ENCODE data around the gene AUTS2.

The AUTS2 gene

GRCh38 chr7:70313271-70313670 is 715.0 kb downstream of the AUTS2 start:
- DNase-seq (ENCODE audit: low read depth): no peak

- no peak for DNase-seq (ENCODE audit: low read depth)
These were observed 715.4 kb downstream of the AUTS2 start for GRCh38 chr7:70313687-70314086.

DNA sequence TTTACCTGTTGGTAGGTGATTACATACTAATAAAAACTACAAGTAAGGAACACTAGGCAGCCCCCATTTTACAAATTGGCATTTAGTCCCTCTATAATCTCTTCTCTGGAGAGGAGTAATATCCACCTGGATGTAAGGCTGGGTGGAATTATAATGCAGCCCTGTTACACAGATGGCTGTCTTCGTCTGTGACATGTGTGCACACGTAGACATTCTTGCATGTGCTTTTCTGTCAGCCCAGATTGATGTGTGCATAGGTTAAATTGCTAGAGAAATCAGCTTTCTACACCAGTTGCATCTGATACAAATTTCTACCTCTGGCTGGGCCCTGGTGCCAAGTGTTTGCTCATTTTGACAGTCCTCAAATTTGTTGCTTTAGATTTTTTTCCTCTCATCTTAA is 715.9 kb downstream of the AUTS2 start:
- no peak for DNase-seq (ENCODE audit: low read depth)

GRCh38 chr7:70316745-70317144 is 718.5 kb downstream of the AUTS2 start:
- DNase-seq (ENCODE audit: low read depth): no peak

DNA sequence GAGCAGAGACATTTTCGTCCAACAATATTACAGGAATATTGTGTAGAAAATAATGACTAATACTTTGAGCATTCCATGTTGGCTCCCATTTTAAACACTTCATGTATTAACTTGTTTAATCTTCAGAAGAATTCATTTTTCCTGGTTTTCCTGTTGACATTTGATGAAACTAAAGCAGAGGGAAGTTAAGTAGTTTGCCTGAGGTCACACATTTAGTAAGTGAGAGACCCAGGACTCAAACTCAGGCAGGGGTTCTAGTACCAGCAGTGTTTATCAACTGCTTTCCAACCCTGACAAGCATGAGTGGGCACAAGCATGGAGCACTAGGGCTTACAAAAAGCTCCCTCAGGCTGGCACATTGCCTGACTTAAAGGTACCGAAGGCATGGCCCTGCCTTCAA is 719.1 kb downstream of the AUTS2 start:
- no peak for DNase-seq (ENCODE audit: low read depth)

DNA sequence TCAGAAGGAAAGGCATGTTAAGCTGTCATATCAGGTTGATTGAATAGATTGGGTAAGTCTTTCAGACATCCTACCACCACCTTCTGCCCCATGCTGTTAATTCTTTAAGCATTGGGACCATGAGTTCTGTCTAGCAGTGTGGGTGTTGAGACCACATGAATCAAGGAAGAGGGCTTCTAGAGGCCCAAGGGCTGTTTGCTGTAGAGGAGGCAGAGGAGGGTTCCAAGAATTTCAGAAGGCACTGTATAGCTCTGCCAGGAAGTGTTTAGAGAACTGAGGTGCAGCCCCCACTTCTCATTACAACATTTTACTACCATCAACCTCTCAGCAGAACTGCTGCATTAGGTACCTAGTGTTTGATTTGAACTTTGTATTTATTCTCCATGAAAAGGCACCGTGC is 720.2 kb downstream of the AUTS2 start:
- DNase-seq (ENCODE audit: low read depth): no peak

GRCh38 chr7:70319057-70319456 is 720.8 kb downstream of the AUTS2 start:
- no peak for DNase-seq (ENCODE audit: low read depth)

GRCh38 chr7:70321016-70321590 is 722.8 kb downstream of the AUTS2 start:
- DNase-seq (ENCODE audit: low read depth): no peak

GRCh38 chr7:70322856-70323255 is 724.6 kb downstream of the AUTS2 start:
- DNase-seq (ENCODE audit: low read depth): no peak

GRCh38 chr7:70325509-70326101 is 727.3 kb downstream of the AUTS2 start:
- no peak for DNase-seq (ENCODE audit: low read depth)

DNA sequence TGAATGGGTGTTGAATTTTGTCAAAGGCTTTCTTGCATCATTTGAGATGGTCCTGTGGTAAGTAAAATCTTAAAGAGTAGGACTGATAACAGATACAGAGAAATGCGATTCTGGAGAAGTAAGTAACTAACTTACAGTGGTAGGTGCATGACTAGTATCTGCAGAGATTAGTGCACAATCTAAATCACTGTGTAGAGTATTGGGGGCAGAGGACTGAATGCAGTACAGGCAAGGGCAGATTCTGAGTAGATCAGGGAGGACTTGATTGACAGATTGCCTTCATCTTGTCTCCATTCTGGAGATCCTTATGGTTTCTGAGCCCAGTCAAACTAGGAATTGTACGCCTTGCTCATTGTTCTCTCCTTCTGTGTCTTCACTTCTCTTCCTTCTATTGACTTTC is 736.0 kb downstream of the AUTS2 start:
- DNase-seq (ENCODE audit: low read depth): no peak

DNA sequence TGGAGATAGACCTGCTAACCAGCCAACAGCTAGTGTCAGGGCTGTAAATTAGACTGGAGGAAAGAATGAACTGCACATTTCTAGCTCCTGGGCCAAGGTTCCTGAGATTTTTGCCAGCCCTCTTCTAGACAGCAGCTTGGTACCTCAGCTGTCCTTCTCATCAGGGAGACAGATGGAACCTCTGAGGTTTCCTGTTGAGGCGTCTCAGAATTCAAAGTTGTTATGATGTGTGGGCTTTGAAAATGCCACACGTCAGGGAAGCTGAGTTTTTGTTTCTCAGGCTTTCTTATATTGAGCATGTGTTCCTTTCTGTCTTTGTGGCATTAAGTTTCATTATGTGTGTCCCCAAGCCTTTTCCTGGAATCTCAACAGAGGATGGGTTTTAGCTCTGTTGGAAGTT is 736.6 kb downstream of the AUTS2 start:
- DNase-seq (ENCODE audit: low read depth): no peak

- no peak for DNase-seq (ENCODE audit: low read depth)
These were observed 738.3 kb downstream of the AUTS2 start for GRCh38 chr7:70336536-70336935.

GRCh38 chr7:70338015-70338414 is 739.7 kb downstream of the AUTS2 start:
- no peak for DNase-seq (ENCODE audit: low read depth)

DNA sequence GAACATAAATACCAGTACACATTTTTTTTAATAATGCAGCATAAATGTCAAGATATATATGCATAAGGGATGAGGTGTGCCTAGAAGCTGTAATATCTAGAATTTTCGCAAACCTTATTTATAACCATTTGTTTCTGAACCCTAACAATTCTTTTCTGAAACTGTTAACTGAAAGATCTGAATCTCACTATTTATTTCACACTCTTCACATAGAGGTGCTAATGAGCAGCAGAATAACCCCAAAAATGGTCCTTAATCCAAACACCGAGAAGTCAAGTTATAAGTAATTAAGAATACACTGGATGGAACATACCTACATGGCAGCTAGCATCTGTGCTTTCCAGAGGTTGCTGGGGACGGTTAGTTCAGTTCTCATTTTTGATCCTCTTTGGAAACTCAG is 742.0 kb downstream of the AUTS2 start:
- DNase-seq (ENCODE audit: low read depth): no peak

DNA sequence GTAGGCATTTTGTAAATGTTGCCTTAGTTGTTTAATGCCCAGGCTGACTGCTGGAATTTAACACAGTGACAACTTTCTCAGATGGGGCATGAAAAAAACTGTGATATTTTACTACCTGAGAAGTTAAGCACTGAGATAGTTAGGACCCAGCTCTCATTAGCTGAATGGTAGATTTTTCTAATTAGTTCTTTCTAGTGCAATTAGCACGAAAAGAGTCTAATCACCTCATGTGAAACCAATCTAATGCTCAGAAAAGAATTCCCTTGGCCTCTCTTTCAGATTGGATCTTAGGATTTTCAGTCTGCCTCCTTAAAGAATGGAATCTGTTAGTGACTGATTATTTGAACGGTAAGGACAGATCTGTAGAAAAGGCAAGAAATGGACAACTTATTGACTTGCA is 743.2 kb downstream of the AUTS2 start:
- no peak for DNase-seq (ENCODE audit: low read depth)

GRCh38 chr7:70343519-70343918 is 745.2 kb downstream of the AUTS2 start:
- no peak for DNase-seq (ENCODE audit: low read depth)

DNA sequence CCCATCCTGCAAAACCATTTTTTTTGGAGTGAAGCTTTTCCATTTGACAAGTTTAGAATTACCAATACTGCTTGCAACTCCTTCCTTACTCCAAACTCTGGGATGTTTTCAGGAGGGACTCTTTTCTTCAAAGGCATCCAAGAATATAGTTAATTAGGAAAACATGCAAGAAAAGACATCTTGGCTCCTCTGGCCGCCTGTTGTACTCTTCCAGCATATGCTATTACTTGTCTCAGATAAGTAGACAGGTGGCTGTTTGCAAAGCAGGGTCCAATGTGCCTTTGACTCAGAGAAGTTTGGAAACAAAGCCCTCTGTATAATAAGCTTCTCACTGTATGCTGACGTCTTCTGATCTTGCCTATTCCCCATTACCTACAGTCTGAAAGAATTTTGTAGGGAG is 746.5 kb downstream of the AUTS2 start:
- no peak for DNase-seq (ENCODE audit: low read depth)

- no peak for DNase-seq (ENCODE audit: low read depth)
These were observed 748.7 kb downstream of the AUTS2 start for GRCh38 chr7:70346844-70347462.

DNA sequence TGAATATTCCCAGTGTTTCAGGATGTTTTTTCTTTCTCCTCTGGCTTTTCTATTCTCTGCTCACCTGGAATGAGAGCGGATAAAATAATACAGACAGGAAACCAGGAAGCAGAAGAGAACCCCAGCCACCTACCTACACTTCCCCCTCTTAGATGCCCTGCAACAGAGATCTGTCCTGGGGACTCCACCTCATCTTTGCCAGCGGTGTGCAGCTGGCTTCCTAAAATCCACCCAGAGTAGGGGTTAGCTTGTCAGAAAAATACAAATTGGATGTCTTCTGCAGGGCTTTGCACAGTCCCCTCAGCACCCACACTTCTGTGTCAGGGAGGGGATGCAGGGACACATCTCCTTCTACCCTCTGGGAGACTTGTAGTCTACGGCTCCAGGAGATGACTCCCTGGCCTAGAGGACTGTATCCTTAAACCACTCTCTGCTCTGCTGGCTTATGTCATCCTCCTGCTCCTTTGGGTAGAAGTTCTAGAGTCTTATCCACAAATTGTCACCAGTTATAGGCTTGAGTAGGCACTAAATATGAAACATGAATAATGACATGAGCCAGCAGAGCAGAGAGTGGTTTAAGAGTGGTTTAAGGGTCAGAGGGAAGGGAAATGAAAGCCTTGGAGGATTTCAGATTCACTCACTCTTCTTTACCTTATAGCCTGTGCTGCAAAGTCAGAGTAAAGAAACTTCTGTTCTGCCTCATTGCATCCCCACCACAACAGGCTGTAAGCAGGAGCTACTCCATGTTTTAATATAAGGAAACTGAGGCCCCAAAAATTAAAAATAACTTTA is 749.4 kb downstream of the AUTS2 start:
- DNase-seq (ENCODE audit: low read depth): no peak

- DNase-seq (ENCODE audit: low read depth): no peak
These were observed 750.8 kb downstream of the AUTS2 start for GRCh38 chr7:70349031-70349430.

DNA sequence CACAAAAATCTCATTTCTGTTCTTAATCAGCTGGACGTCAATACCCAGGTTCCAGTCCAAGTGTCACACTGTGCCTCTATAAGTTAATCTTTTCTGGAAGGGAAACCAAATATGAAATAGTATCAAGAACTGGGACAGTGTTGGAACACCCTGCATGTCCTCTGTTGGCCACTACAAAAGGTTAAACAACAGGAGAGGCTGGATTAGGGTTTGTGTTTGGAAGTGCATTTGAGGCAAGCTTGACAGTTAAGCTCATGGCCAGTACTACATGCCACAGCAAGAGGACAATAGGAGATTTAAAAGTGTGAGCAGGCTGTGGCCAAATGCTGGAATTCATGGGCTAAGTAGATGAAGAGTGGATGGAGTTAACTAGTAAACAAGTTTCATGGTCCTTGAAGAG is 751.5 kb downstream of the AUTS2 start:
- no peak for DNase-seq (ENCODE audit: low read depth)

DNA sequence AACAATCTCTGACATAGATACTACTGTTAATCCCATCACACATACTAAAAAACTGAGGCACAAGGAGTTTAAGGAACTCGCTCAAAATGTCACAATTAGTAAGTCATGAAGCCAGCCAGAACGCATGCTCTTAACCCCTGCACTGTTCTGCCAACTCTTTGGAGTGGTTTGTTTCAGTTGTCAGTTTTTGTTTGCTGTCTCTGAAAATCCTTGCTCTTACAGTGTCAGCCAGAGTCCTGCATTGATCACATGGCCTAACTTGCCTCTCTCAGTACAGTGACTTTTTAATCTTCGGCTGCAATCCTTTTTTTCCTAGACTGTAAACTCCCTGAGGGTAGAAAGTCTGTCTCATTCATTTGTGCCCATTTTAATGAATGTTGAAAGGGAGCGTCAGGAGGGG is 753.8 kb downstream of the AUTS2 start:
- DNase-seq (ENCODE audit: low read depth): no peak
